CD4-positive, alpha-beta T cell treated with Interleukin-21 for 1 hour (primary cell): ENCODE data around the gene FBXO31.

Source experiments
- DNase-seq: peaks from one replicate; pipeline ENCODE4 v3.0.0-alpha.2; 2020

FBXO31 gene

GRCh38 chr16:87305505-87306391 lies 77.8 kb downstream of the FBXO31 start:
- DNase-seq: no peak

- no peak for DNase-seq
Observed at GRCh38 chr16:87304951-87305350, 78.6 kb downstream of the FBXO31 start.

- DNase-seq: no peak
Observed at GRCh38 chr16:87303962-87304521, 79.5 kb downstream of the FBXO31 start.

GRCh38 chr16:87303431-87303930 lies 80.1 kb downstream of the FBXO31 start:
- no peak for DNase-seq

GRCh38 chr16:87298857-87299465 lies 84.6 kb downstream of the FBXO31 start:
- DNase-seq: no peak

- peak; percentile 36 for DNase-seq
Observed at GRCh38 chr16:87297918-87298631, 85.5 kb downstream of the FBXO31 start.

- DNase-seq: no peak
Observed at GRCh38 chr16:87297407-87297806, 86.2 kb downstream of the FBXO31 start.

GRCh38 chr16:87295661-87296531 lies 87.7 kb downstream of the FBXO31 start:
- DNase-seq: no peak

GRCh38 chr16:87295259-87295658 lies 88.3 kb downstream of the FBXO31 start:
- peak; percentile 22 for DNase-seq

GRCh38 chr16:87293990-87294389 lies 89.6 kb downstream of the FBXO31 start:
- DNase-seq: no peak

- DNase-seq: no peak
Observed at GRCh38 chr16:87291944-87292343, 91.6 kb downstream of the FBXO31 start.

- DNase-seq: no peak
Observed at GRCh38 chr16:87288753-87289362, 94.7 kb downstream of the FBXO31 start.

- no peak for DNase-seq
Observed at GRCh38 chr16:87286839-87287626, 96.5 kb downstream of the FBXO31 start.

- no peak for DNase-seq
Observed at GRCh38 chr16:87284183-87284582, 99.4 kb downstream of the FBXO31 start.

GRCh38 chr16:87279094-87279658 lies 104.4 kb downstream of the FBXO31 start:
- no peak for DNase-seq

- DNase-seq: peak; percentile 16
Observed at GRCh38 chr16:87278191-87279093, 105.1 kb downstream of the FBXO31 start.
